ENCODE results near the gene ECEL1.

- TF ChIP-seq, protein P1, sequence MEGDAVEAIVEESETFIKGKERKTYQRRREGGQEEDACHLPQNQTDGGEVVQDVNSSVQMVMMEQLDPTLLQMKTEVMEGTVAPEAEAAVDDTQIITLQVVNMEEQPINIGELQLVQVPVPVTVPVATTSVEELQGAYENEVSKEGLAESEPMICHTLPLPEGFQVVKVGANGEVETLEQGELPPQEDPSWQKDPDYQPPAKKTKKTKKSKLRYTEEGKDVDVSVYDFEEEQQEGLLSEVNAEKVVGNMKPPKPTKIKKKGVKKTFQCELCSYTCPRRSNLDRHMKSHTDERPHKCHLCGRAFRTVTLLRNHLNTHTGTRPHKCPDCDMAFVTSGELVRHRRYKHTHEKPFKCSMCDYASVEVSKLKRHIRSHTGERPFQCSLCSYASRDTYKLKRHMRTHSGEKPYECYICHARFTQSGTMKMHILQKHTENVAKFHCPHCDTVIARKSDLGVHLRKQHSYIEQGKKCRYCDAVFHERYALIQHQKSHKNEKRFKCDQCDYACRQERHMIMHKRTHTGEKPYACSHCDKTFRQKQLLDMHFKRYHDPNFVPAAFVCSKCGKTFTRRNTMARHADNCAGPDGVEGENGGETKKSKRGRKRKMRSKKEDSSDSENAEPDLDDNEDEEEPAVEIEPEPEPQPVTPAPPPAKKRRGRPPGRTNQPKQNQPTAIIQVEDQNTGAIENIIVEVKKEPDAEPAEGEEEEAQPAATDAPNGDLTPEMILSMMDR (IDR thresholded peaks at IDR 0.05; ENCODE audit: poor library complexity), result no peak
- TF ChIP-seq EZH2 (IDR thresholded peaks at IDR 0.05; ENCODE audit: borderline replicate concordance) (no peak), EZH2phosphoT487 (IDR thresholded peaks at IDR 0.05; ENCODE audit: low read depth, severe bottlenecking, unreplicated experiment) (no peak)
Observed at GRCh38 chr2:232523402-232523681, 35.7 kb upstream of the ECEL1 start.
